K562 (cell line): ENCODE data around the gene OR2V1. TPM values are rescaled to one million over a fixed set of nuclear protein-coding genes. Genes with fewer than 3 reads are reported as not detected.

Experiments used
- CREB1 ChIP-seq, 2 experiments: sonication (generic) in 1 of 2; formaldehyde crosslinking in 1 of 2; IDR thresholded peaks; 2 replicates each; pipeline versions ENCODE4 v1.6.1 to v1.8.0; 2012 to 2022; ENCODE audit warnings: inconsistent platforms in 1 of 2, mild to moderate bottlenecking in 1 of 2, missing genetic modification reagents in 1 of 2, moderate library complexity in 1 of 2
- GABPB2 ChIP-seq: fragments of 250-450 bp; sonication (Bioruptor Pico); conservative IDR thresholded peaks from 2 replicates; pipeline ENCODE4 v1.5.1; 2021; ENCODE audit warnings: mild to moderate bottlenecking
- GATA2 ChIP-seq: sonication (generic); formaldehyde crosslinking; IDR thresholded peaks from 2 replicates; pipeline ENCODE4 v1.4.0; 2020; ENCODE audit warnings: mild to moderate bottlenecking, missing genetic modification reagents
- HMGXB4 ChIP-seq: sonication (generic); formaldehyde crosslinking; IDR thresholded peaks from 2 replicates; pipeline ENCODE4 v1.8.1; 2023; ENCODE audit warnings: mild to moderate bottlenecking, missing genetic modification reagents
- ILK ChIP-seq: fragments of 450-650 bp; IDR thresholded peaks from 2 replicates; pipeline ENCODE4 v1.6.1; 2016; ENCODE audit warnings: missing genetic modification characterization, low read depth, mild to moderate bottlenecking, missing compliant biosample characterization, moderate library complexity, borderline replicate concordance
- MYBL2 ChIP-seq, 2 experiments: fragments of 450-650 bp in 1 of 2; sonication (generic) in 1 of 2; formaldehyde crosslinking in 1 of 2; IDR thresholded peaks; 2 replicates each; pipeline versions ENCODE4 v1.6.1 to v1.8.1; 2017 to 2022; ENCODE audit warnings: borderline replicate concordance in 1 of 2, inconsistent platforms in 1 of 2, low read depth in 1 of 2, mild to moderate bottlenecking in 1 of 2, missing genetic modification reagents in 1 of 2, moderate library complexity in 1 of 2
- PKNOX1 ChIP-seq: fragments of 450-650 bp; IDR thresholded peaks from 2 replicates; pipeline ENCODE4 v1.6.1; 2016
- PML ChIP-seq: IDR thresholded peaks from 2 replicates; pipeline ENCODE4 v1.6.1; 2012; ENCODE audit warnings: low read length, inconsistent platforms
- RBBP5 ChIP-seq: fragments of 200-600 bp; sonication (generic); IDR thresholded peaks from 2 replicates; pipeline ENCODE4 v1.6.1; 2012; ENCODE audit warnings: borderline replicate concordance, mild to moderate bottlenecking, low read length, control low read depth, inconsistent platforms; ENCODE audit not compliant: insufficient read depth, poor library complexity, severe bottlenecking
- RBM25 ChIP-seq: fragments of 200-400 bp; formaldehyde crosslinking; IDR thresholded peaks from 2 replicates; pipeline ENCODE4 v1.6.1; 2018; ENCODE audit warnings: low read length, low read depth, moderate library complexity; ENCODE audit not compliant: severe bottlenecking
- SMARCA5 ChIP-seq: fragments of 450-650 bp; IDR thresholded peaks from 2 replicates; pipeline ENCODE4 v1.6.1; 2016
- SP2 ChIP-seq: IDR thresholded peaks from 2 replicates; pipeline ENCODE4 v1.6.1; 2011; ENCODE audit warnings: mild to moderate bottlenecking, low read depth, low read length, moderate library complexity; ENCODE audit not compliant: poor library complexity, severe bottlenecking; ENCODE audit errors: extremely low read depth
- TAF1 ChIP-seq: IDR thresholded peaks from 2 replicates; pipeline ENCODE4 v1.6.1; 2011; ENCODE audit warnings: mild to moderate bottlenecking, low read length, moderate library complexity; ENCODE audit not compliant: insufficient read depth, control insufficient read depth, severe bottlenecking; ENCODE audit errors: extremely low read depth
- TCF7 ChIP-seq: sonication (generic); IDR thresholded peaks from 2 replicates; pipeline ENCODE4 v1.6.1; 2016; ENCODE audit warnings: antibody characterized with exemption, borderline replicate concordance
- ZFP36 ChIP-seq: fragments of 150-350 bp; IDR thresholded peaks from 2 replicates; pipeline ENCODE4 v1.6.1; 2018; ENCODE audit warnings: low read length, low read depth; ENCODE audit not compliant: partially characterized antibody
- ZNF121 ChIP-seq: sonication (generic); formaldehyde crosslinking; conservative IDR thresholded peaks from 2 replicates; pipeline ENCODE4 v1.8.0; 2022; ENCODE audit warnings: missing genetic modification reagents
- ZNF316 ChIP-seq: fragments of 450-650 bp; IDR thresholded peaks from 2 replicates; pipeline ENCODE4 v1.6.1; 2016
- ZNF644 ChIP-seq: fragments of 200-800 bp; sonication (Bioruptor generic); IDR thresholded peaks from 2 replicates; pipeline ENCODE4 v1.6.1; 2016; ENCODE audit warnings: low read depth, missing genetic modification characterization, missing compliant biosample characterization
- ZNF695 ChIP-seq: fragments of 450-650 bp; formaldehyde crosslinking; IDR thresholded peaks from 2 replicates; pipeline ENCODE4 v1.4.0; 2020; ENCODE audit warnings: mild to moderate bottlenecking, moderate library complexity
- polyA plus RNA-seq, 8 experiments: library from polyadenylated mRNA; depleted of rRNA in 4 of 8; stranded (reverse) in 5 of 8; unstranded in 3 of 8; fragments of >200 nt; fragmentation: Nextera tagmentation in 2 of 8; fragmentation: Illumina TruSeq in 1 of 8; extraction: Ambion mirVana in 2 of 8; extraction: Trizol in 1 of 8; gene quantifications; 2 replicates each; pipeline versions ENCODE4 v1.2.1 to v1.2.3, GENCODE V29; 2011 to 2014; ENCODE audit warnings: inconsistent platforms in 1 of 8, missing spikeins in 1 of 8
- total RNA-seq, 7 experiments: library from RNA; depleted of rRNA in 6 of 7; stranded (reverse); fragments of >200 nt in 6 of 7; fragmentation: Illumina TruSeq in 2 of 7; extraction: Trizol in 2 of 7; gene quantifications; 2 replicates each; pipeline versions ENCODE4 v1.2.1 to v1.2.3, GENCODE V29; 2011 to 2021; ENCODE audit warnings: low replicate concordance in 1 of 7
- TF ChIP-seq, protein P1 (sequence below): sonication (generic); IDR thresholded peaks from 2 replicates; pipeline ENCODE4 v1.6.1; 2016
- TF ChIP-seq, protein P2 (sequence below): fragments of 150-350 bp; conservative IDR thresholded peaks from 2 replicates; pipeline ENCODE4 v1.6.1; 2014; ENCODE audit warnings: low read length

OR2V1 gene
- total and polyA plus RNA-seq, 9 of the 15 experiments (the other 6 are each of a cell fraction or from before 2014, with no cell fraction given), result 0.04 to 0.28 (median 0.15) TPM; not detected in 5

DNA sequence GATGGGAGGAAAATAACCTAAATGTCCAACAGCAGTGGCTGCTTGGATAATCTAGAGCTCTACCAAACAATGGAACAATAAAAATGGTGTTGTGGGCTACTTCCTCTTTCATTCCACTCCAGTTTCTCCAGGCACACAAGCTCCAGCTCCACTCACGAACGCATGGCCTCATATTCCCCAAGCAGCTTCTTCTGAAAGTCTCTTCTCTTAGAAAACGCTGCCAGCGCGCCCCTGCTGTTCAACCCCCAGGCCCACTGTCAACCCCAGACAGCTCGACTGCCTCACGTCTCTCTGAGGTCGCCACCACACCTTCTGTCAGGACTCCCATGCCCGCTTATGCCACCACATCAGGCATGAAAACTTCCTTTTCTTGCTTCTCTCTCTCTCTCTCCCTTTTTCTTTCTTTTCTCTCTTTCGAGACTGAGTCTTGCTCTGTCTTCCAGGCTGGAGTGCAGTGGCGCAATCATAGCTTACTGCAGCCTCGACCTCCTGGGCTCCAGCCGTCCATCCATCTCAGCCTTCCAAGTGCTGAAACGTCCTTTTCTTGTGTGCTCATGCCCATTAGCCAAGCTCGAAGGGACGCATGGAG lies 32.6 kb upstream of the OR2V1 start (continued):
- TF ChIP-seq RBBP5, result peak; percentile 38
- no peak for TF ChIP-seq ILK (tag)
- TF ChIP-seq SP2, result no peak
- no peak for TF ChIP-seq GABPB2
- peak; percentile 52 for TF ChIP-seq TAF1
- 0 out of 2 replicates have a peak, but pooled peaks have one; percentile 33 for TF ChIP-seq HMGXB4 (CRISPR knock-in tag)
- TF ChIP-seq, protein P1, sequence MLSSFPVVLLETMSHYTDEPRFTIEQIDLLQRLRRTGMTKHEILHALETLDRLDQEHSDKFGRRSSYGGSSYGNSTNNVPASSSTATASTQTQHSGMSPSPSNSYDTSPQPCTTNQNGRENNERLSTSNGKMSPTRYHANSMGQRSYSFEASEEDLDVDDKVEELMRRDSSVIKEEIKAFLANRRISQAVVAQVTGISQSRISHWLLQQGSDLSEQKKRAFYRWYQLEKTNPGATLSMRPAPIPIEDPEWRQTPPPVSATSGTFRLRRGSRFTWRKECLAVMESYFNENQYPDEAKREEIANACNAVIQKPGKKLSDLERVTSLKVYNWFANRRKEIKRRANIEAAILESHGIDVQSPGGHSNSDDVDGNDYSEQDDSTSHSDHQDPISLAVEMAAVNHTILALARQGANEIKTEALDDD, result no peak
- TF ChIP-seq SMARCA5, result peak; percentile 93
- no peak for TF ChIP-seq MYBL2 (IDR thresholded peaks at IDR 0.05; ENCODE audit: low read depth)
- no peak for TF ChIP-seq MYBL2 (CRISPR knock-in tag; IDR thresholded peaks at IDR 0.05; ENCODE audit: borderline replicate concordance)
- TF ChIP-seq CREB1 (IDR thresholded peaks at IDR 0.05), result no peak
- TF ChIP-seq CREB1 (CRISPR knock-in tag; IDR thresholded peaks at IDR 0.05), result no peak
- TF ChIP-seq TCF7, result no peak
- no peak for TF ChIP-seq ZFP36
- TF ChIP-seq, protein P2, sequence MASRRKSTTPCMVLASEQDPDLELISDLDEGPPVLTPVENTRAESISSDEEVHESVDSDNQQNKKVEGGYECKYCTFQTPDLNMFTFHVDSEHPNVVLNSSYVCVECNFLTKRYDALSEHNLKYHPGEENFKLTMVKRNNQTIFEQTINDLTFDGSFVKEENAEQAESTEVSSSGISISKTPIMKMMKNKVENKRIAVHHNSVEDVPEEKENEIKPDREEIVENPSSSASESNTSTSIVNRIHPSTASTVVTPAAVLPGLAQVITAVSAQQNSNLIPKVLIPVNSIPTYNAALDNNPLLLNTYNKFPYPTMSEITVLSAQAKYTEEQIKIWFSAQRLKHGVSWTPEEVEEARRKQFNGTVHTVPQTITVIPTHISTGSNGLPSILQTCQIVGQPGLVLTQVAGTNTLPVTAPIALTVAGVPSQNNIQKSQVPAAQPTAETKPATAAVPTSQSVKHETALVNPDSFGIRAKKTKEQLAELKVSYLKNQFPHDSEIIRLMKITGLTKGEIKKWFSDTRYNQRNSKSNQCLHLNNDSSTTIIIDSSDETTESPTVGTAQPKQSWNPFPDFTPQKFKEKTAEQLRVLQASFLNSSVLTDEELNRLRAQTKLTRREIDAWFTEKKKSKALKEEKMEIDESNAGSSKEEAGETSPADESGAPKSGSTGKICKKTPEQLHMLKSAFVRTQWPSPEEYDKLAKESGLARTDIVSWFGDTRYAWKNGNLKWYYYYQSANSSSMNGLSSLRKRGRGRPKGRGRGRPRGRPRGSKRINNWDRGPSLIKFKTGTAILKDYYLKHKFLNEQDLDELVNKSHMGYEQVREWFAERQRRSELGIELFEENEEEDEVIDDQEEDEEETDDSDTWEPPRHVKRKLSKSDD, result no peak
- peak; percentile 51 for TF ChIP-seq PKNOX1
- TF ChIP-seq RBM25, result no peak
- TF ChIP-seq GATA2 (CRISPR knock-in tag), result no peak
- no peak for TF ChIP-seq ZNF121
- 0 out of 2 replicates have a peak, but pooled peaks have one; percentile 40 for TF ChIP-seq ZNF695 (CRISPR knock-in tag)
- no peak for TF ChIP-seq ZNF316
- no peak for TF ChIP-seq PML
- TF ChIP-seq ZNF644 (tag), result 0 out of 2 replicates have a peak, but pooled peaks have one; percentile 37
